MM.1S (cell line): Measurements from ENCODE around the gene MYH3.

Source experiments
- DNase-seq: peaks from one replicate; pipeline ENCODE4 v3.0.0-alpha.2; 2015
- H2AFZ ChIP-seq: fragments of 300-600 bp; sonication (generic); 2 replicates; pipeline ENCODE4 v1.6.0; 2016; ENCODE audit warnings: antibody characterized with exemption, low read length
- H3F3A ChIP-seq: fragments of 300-600 bp; sonication (generic); 2 replicates; pipeline ENCODE4 v1.6.1; 2016; ENCODE audit warnings: mild to moderate bottlenecking, antibody characterized with exemption, low read length, moderate library complexity, mixed read lengths; ENCODE audit not compliant: insufficient read depth
- H3K27ac ChIP-seq: fragments of 300-600 bp; sonication (generic); 2 replicates; pipeline ENCODE4 v1.5.1; 2016; ENCODE audit warnings: mild to moderate bottlenecking, low read length
- H3K27me3 ChIP-seq: fragments of 300-600 bp; sonication (generic); replicated peaks from 2 replicates; pipeline ENCODE4 v1.6.0; 2016; ENCODE audit warnings: low read length; ENCODE audit not compliant: insufficient read depth
- H3K36me3 ChIP-seq: fragments of 300-600 bp; sonication (generic); replicated peaks from 2 replicates; pipeline ENCODE4 v1.6.1; 2016; ENCODE audit warnings: mild to moderate bottlenecking, low read length, mixed read lengths; ENCODE audit not compliant: insufficient read depth
- H3K4me1 ChIP-seq: fragments of 300-600 bp; sonication (generic); 2 replicates; pipeline ENCODE4 v1.6.1; 2016; ENCODE audit warnings: low read length, mixed read lengths
- H3K4me2 ChIP-seq: fragments of 300-600 bp; sonication (generic); 2 replicates; pipeline ENCODE4 v1.6.0; 2016; ENCODE audit warnings: low read depth, low read length
- H3K4me3 ChIP-seq: fragments of 300-600 bp; sonication (generic); 2 replicates; pipeline ENCODE4 v1.5.1; 2016; ENCODE audit warnings: low read length, mixed read lengths
- H3K79me2 ChIP-seq: fragments of 300-600 bp; sonication (generic); 2 replicates; pipeline ENCODE4 v1.6.1; 2016; ENCODE audit warnings: mixed run types, low read length, mixed read lengths
- H3K9ac ChIP-seq: fragments of 300-600 bp; sonication (generic); 2 replicates; pipeline ENCODE4 v1.6.1; 2016; ENCODE audit warnings: low read length, mixed read lengths
- H3K9me2 ChIP-seq: fragments of 300-600 bp; sonication (generic); replicated peaks from 2 replicates; pipeline ENCODE4 v1.6.1; 2016; ENCODE audit warnings: mild to moderate bottlenecking, low read length, mixed read lengths; ENCODE audit not compliant: insufficient read depth
- H3K9me3 ChIP-seq: fragments of 300-600 bp; sonication (generic); replicated peaks from 2 replicates; pipeline ENCODE4 v1.6.1; 2016; ENCODE audit warnings: mild to moderate bottlenecking, low read length, mixed read lengths; ENCODE audit not compliant: insufficient read depth
- H4K20me1 ChIP-seq: fragments of 300-600 bp; sonication (generic); 2 replicates; pipeline ENCODE4 v1.6.1; 2016; ENCODE audit warnings: mild to moderate bottlenecking, low read length, moderate library complexity, mixed read lengths; ENCODE audit not compliant: insufficient read depth
- EZH2 ChIP-seq: fragments of 300-600 bp; sonication (generic); optimal IDR thresholded peaks from 2 replicates; pipeline ENCODE3; 2017; ENCODE audit warnings: low read depth, mild to moderate bottlenecking, antibody characterized with exemption, low read length, mixed read lengths
- EZH2phosphoT487 ChIP-seq: fragments of 300-600 bp; sonication (generic); IDR thresholded peaks from 2 replicates; pipeline ENCODE4 v1.6.1; 2018; ENCODE audit warnings: antibody characterized with exemption, low read length
- TF ChIP-seq, protein P1 (sequence below): fragments of 300-600 bp; sonication (generic); IDR thresholded peaks from 2 replicates; pipeline ENCODE4 v1.5.1; 2016; ENCODE audit warnings: antibody characterized with exemption, low read length, mixed read lengths

MYH3 gene

DNA sequence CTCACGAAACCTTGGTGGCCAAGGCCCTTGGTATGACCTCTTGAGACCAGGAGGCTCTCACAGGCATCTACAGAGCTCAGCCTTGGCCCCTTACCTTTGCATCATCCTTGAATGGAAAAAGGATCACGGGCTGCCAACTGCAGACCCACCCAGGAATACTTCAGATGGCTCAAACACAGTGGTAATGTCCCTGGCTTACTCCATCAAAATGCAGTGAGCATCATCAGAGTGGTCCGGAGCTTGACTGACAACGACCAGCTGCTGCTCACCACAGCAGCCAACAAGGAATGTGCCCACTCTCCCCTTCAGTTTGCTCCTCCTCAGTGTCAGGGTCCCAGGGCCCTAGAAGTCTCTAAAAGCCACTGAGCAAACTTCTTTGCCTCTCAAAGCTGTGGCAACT, 17.6 kb upstream of the MYH3 start:
- Histone ChIP-seq H3K9ac (no peak overlapping the region), H3K4me2 (no peak overlapping the region), H3K36me3 (no peaks in the 10 kb centered on the region; the same call in 1 of the 2 replicates), H3F3A (no peaks in the 10 kb centered on the region), H3K9me2 (no peaks in the 10 kb centered on the region), H3K4me3 (no peak overlapping the region), H3K9me3 (no peaks in the 10 kb centered on the region), H3K27ac (no peak overlapping the region), H4K20me1 (no peaks in the 10 kb centered on the region), H3K27me3 (no peaks in the 10 kb centered on the region), H3K4me1 (no peaks in the 10 kb centered on the region), H2AFZ (no peak overlapping the region), H3K79me2 (no peaks in the 10 kb centered on the region)
- no peak for DNase-seq
- TF ChIP-seq, protein P1, sequence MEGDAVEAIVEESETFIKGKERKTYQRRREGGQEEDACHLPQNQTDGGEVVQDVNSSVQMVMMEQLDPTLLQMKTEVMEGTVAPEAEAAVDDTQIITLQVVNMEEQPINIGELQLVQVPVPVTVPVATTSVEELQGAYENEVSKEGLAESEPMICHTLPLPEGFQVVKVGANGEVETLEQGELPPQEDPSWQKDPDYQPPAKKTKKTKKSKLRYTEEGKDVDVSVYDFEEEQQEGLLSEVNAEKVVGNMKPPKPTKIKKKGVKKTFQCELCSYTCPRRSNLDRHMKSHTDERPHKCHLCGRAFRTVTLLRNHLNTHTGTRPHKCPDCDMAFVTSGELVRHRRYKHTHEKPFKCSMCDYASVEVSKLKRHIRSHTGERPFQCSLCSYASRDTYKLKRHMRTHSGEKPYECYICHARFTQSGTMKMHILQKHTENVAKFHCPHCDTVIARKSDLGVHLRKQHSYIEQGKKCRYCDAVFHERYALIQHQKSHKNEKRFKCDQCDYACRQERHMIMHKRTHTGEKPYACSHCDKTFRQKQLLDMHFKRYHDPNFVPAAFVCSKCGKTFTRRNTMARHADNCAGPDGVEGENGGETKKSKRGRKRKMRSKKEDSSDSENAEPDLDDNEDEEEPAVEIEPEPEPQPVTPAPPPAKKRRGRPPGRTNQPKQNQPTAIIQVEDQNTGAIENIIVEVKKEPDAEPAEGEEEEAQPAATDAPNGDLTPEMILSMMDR = no peak
- TF ChIP-seq EZH2 (no peak), EZH2phosphoT487 (no peak)

DNA sequence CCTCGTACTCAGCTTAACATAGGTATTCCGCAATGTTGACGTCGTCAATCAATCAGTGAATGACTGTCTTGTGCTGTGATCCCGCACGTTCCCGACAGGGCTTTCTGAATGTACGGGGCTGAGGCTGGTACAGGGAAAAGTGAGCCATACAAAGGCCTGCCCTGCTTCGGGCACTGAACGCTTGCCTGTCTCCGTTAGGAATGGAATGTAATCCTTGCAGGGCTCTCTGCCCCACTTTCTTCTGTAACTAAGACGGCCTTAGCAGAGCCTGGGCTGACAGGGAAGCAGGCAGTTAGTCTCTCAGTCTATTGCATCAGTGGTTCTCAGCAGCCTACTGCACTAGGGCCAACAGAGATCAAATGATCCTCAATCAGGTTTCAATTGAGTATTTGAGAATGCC, 16.2 kb upstream of the MYH3 start:
- Histone ChIP-seq H4K20me1 (no peaks in the 10 kb centered on the region), H3K4me3 (no peak overlapping the region), H3K36me3 (no peaks in the 10 kb centered on the region), H3K4me1 (no peaks in the 10 kb centered on the region), H3K9me3 (no peaks in the 10 kb centered on the region), H3K27me3 (no peaks in the 10 kb centered on the region), H3K9ac (no peak overlapping the region), H3K27ac (no peak overlapping the region), H3K79me2 (no peaks in the 10 kb centered on the region), H3K9me2 (no peaks in the 10 kb centered on the region), H3K4me2 (no peak overlapping the region), H2AFZ (no peak overlapping the region), H3F3A (no peaks in the 10 kb centered on the region)
- TF ChIP-seq, protein P1 = no peak
- no peak for TF ChIP-seq EZH2phosphoT487
- no peak for TF ChIP-seq EZH2
- no peak for DNase-seq

DNA sequence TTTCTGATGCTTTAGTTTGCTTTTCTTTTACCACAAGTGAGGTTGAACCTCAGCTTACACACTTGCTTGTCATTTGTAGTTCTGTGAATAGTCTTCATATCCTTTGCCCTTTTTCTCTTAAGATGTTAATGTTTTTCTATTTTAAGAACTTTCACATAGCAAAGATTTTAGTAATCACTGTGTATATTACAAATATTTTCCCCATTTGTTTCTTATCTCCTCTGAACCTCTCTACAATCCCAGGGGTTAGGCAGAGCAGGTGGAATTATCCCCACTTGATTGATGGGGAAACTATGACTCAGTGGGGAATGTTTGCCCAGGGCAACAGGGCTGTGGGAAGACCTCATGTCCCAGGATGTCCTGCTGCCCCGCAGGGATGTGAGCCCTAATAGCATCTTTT, 11.7 kb upstream of the MYH3 start:
- no peaks in the 10 kb centered on the region for H3K9me2 ChIP-seq
- no peak for DNase-seq
- no peak overlapping the region for H3K9ac ChIP-seq
- no peaks in the 10 kb centered on the region for H3K36me3 ChIP-seq
- H3F3A ChIP-seq = no peaks in the 10 kb centered on the region
- H3K27me3 ChIP-seq = no peaks in the 10 kb centered on the region
- H3K4me3 ChIP-seq = no peak overlapping the region
- no peak for TF ChIP-seq EZH2
- TF ChIP-seq, protein P1 = no peak
- TF ChIP-seq EZH2phosphoT487 = no peak
- H3K4me2 ChIP-seq = no peak overlapping the region
- H4K20me1 ChIP-seq = no peaks in the 10 kb centered on the region
- H3K4me1 ChIP-seq = no peaks in the 10 kb centered on the region
- no peak overlapping the region for H3K27ac ChIP-seq
- H3K79me2 ChIP-seq = no peaks in the 10 kb centered on the region
- no peaks in the 10 kb centered on the region for H3K9me3 ChIP-seq
- no peak overlapping the region for H2AFZ ChIP-seq
